NCI-H748 treated with DMSO at 0.1 percent for 48 hours (cell line): ENCODE measurements around the gene CTNNAL1.
"Not testable (repeated sequence)": the region's sequence is repeated elsewhere in the genome, so short reads cannot be mapped to it uniquely, and the experiment has no call there.

ENCODE experiments used
- DNase-seq: peaks from one replicate; lab custom pipeline; 2025; lab: John Stamatoyannopoulos, UW

The CTNNAL1 gene

GRCh38 chr9:108994695-108995094, 18.6 kb downstream of the CTNNAL1 start:
- no peak for DNase-seq

GRCh38 chr9:108991479-108991878, 21.8 kb downstream of the CTNNAL1 start:
- no peak for DNase-seq

DNA sequence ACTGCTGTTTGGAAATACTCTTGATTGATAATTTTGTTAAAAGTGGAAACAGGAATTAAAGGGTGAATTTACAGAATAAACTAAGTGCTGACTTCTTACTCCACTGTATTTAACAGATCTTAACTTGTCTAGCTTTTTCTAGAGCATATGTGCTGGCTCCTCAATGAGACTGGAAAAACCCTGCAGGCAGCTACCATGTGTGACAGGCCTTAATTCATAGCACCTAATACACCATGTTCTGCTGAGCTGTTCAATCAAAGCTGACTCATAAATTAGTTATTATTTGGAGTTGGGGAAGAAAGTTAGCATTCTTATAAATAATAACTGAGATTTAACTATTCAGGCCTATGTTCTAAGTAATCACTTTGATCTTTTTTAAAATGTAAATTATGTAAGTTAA, 29.4 kb downstream of the CTNNAL1 start:
- DNase-seq: no peak

GRCh38 chr9:108980893-108981292, 32.4 kb downstream of the CTNNAL1 start:
- no peak for DNase-seq

DNA sequence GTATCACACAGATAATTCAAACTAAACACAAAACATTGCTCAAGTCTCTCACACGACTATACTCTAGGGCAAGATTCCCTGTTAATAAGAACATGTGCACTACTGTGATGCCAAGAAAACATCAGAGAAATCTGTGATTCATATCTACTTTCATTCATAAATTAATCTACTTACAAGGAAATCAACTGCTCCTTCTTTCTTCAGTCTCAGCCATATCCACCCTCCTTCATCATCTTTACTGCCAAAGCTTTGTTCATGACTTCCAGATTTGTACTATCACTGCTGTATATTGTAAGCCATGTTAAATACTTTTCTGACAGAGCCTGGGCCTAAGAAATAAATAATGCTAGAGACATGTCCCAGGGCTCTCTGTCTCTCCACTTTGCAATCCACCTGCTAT, 35.1 kb downstream of the CTNNAL1 start:
- DNase-seq: no peak

- DNase-seq: no peak
Measured at GRCh38 chr9:108973895-108974294, 39.4 kb downstream of the CTNNAL1 start.

- no peak for DNase-seq
Measured at GRCh38 chr9:108972626-108973209, 40.6 kb downstream of the CTNNAL1 start.

GRCh38 chr9:108972186-108972585, 41.1 kb downstream of the CTNNAL1 start:
- DNase-seq: no peak

DNA sequence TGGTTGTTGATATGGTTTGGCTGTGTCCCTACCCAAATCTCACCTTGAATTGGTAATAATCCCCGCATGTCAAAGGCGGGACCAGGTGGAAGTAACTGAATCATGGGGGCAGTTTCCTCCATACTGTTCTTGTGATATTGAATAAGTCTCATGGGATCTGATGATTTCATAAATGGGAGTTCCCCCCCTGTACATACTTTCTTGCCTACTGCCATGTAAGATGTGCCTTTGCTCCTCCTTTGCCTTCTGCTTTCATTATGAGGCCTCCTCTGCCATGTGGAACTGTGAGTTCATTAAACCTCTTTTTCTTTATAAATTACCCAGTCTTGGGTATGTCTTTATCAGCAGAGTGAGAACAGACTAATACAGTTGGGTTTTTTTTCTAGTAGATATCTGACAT, 41.9 kb downstream of the CTNNAL1 start:
- DNase-seq: not testable (repeated sequence)

DNA sequence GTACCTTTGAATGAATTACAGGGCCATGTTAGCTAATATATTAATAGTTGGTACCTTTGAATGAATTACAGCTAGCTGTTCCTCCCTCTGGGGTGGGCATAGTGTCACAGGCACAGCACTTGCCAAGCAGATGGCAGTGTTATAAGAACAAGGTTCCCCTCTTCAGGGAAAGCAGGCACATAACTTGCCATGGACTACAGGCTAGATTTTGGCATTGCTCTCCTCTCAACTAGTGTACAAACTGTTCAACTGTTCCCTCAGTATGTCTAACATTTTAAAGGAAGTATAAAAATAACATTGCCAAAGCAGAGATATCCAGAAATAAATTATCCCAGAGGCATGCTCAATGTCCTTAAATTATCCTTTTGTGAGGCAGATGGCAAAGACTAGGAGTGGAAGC, 45.4 kb downstream of the CTNNAL1 start:
- DNase-seq: no peak

DNA sequence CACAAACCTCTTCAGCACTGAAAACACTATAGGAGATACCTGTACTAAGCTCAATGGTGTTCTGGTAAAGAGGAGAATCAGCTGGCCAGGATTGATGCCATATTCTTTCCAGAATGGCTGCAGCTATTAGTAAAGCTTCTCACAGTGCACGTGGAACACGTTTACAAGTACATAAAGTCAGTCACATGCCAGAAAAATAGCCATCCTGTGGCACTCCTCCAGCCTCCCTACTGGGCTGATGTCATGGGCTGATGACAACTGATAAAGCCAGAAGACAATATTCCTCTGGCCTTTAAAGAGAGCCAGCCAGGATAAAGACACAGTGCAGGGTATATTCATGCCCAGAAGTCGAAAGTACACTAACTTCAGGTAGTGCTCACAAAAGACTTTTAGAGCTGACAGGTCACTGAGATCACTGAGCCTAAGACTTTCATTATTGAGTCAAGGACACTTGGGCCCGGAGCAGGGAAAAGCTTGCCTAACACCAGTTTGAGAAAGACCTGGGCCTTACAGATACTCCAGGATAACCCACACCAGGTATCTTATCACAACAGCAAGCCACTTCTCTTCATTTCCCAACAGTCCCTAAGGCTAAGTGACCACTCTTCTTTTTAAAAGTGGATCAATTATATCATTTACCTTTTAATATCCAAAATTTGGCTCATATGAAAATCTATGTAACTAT, 49.7 kb downstream of the CTNNAL1 start:
- DNase-seq: no peak

DNA sequence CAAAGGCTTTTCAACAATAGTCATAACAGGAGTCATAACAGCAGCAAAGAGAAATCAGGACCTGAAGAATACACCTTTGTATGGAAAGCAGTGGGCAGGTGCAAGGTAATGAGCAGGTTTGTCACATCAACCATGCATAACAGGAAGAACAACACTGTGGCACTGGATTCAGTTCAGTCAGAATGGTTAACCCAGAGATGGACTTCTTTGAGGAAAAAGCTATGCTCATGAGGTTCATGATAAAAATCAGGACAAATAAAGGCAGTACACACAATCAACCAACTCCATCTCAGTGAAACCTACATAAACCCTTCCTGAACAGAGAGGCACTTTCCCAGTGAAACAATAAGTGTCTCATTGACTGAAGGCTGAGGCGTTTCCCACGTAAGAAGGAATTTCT, 52.1 kb downstream of the CTNNAL1 start:
- no peak for DNase-seq

- no peak for DNase-seq
Measured at GRCh38 chr9:108960331-108960730, 53.0 kb downstream of the CTNNAL1 start.

DNA sequence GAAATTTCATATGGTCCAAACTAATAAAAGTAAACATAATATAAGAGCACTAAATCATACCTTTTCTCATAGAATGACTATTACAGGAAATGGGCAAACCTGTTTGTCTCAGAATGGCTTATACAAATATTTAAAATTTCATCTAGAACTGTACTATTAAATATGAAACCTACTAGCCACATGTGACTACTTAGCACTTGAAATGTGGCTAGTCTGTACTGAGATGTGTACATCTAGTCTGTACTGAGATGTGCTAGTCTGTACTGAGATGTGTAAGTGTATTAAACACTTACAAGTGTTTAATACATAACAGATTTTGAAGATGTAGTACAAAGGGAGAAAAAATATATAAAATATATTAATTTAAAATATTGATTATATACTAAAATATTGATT, 56.7 kb downstream of the CTNNAL1 start:
- no peak for DNase-seq

- no peak for DNase-seq
Measured at GRCh38 chr9:108956022-108956630, 57.2 kb downstream of the CTNNAL1 start.

- peak; percentile 40 for DNase-seq
Measured at GRCh38 chr9:108953983-108954574, 59.2 kb downstream of the CTNNAL1 start.

DNA sequence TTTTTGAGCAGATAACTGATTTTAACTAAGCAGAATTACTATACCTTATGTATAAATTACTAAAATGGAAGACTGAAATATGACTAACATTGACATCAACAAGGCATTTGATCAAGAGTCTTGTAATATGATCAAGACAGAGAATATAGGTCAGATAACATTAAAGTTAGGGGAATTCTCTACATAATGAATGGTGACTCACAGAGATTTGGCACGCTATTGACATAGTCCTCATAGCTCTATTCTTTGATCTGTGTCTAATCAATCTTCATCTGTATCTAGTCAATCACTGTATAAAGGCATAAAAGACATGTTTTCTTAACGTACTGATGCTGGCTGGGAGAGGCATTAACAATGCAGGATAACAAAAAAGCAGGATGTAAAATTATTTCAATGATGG, 61.7 kb downstream of the CTNNAL1 start:
- DNase-seq: no peak

GRCh38 chr9:108950168-108950567, 63.1 kb downstream of the CTNNAL1 start:
- no peak for DNase-seq

DNA sequence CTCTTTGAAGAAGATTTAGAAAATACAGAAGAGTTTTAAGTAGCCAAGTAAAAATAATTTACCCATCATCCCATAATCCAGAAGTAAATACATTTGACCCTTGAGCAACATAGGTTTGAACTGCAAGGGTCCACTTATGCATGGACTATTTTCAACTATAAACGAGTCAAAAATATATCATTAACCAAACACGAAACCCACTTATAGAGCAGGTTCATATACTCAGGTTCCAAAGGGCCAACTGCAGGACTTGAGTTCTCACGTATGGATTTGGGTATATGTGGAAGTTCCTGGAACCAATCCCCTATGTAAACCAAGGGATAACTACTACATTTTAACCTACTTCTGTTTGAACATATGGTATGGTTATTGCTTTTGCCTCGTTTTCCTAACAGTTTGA, 73.3 kb downstream of the CTNNAL1 start:
- no peak for DNase-seq

DNA sequence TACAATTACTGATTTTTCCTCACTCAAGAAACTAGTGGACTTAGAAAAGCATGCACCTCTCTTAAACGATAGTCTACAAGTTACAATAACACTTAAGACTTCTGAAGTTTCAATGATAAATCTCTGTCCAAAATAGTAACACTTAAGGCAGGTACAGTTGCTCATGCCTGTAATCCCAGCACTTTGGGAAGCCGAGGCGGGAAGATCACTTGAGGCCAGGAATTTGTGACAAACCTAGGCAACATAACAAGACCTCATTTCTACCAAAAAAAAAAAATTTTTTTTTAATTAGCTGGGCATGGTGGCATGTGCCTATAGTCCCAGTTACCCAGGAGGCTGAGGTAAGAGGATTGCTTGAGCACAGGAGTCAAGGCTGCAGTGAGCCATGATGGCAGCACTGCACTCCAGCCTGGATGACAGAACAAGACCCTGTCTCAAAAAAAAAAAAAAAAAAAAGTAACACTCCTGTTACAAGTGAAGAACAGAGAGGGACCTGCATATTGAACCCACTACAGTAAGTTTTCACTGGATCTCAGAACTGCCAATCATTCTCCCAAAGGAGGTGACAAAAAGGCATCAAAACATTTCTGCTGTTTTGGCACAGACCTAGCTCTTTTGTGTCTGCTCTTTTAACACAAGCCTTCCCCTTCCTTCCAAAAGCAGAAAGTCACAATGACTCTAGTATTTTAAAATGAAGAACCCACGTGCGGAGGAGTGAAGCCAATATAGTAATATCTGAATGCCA, 75.6 kb downstream of the CTNNAL1 start:
- DNase-seq: no peak

DNA sequence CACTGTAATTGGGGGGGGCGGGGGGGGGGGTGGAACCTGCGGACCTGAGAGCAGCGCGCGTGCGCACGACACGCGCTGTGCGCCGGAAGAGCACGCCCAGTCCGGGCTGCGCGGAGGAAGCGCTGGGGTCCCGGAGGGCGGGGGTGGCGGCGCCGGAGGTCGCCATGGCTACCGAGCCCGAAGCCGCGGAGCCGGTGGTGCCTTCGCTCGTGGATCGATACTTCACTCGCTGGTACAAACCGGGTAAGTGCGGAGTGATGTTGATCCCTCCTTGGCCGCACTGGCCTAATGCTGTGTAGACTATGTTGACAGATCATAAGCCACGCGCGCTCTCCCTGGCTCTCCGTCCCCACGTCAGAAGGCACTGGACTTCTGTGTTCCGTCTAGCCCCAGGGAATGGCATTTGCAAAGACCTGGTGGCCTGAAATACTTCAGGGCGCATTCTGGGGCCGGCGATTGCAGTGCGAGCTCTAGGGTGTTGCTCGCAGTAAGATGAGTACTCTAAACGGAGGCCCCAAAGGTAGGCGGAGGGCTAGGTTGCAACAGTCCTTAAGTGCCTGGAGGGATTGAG, 78.9 kb downstream of the CTNNAL1 start, which contains the start of gene ABITRAM:
TSS of gene ABITRAM (plus strand) at position 78 of the 571 bp plus-strand sequence. CDS start at position 165, 87 bp downstream.
- peak; percentile 89 for DNase-seq

- DNase-seq: peak; percentile 89
Measured at GRCh38 chr9:108933718-108934322, 79.5 kb downstream of the CTNNAL1 start, which contains the start of gene ELP1. Gene ELP1 (minus strand): TSS chr9:108934124. CDS start chr9:108931146, 2,978 bp downstream.
